Cardiac muscle cell (in vitro differentiated cells and primary cell): ENCODE data around the gene GID4. TPM values are rescaled to one million over a fixed set of nuclear protein-coding genes. Genes with fewer than 3 reads are reported as not detected.
A peak's percentile ranks its signal among the peaks of the same experiment; 100 is the strongest.

Experiments used
- DNase-seq, 2 donors: peaks; one replicate each; pipeline versions ENCODE4 v3.0.0 to v3.0.0-alpha.2; 2010 to 2017; ENCODE audit warnings: low read depth in 1 of 2, low spot score in 1 of 2
- H3K27ac ChIP-seq: fragments of 200-600 bp; sonication (generic); 2 replicates; pipeline ENCODE4 v1.5.1; 2016
- H3K27me3 ChIP-seq: fragments of 200-600 bp; sonication (generic); 2 replicates; pipeline ENCODE4 v1.6.0; 2016; ENCODE audit warnings: control low read depth
- H3K36me3 ChIP-seq: fragments of 200-600 bp; sonication (generic); 2 replicates; pipeline ENCODE4 v1.5.1; 2016; ENCODE audit warnings: control low read depth
- H3K4me1 ChIP-seq: fragments of 200-600 bp; sonication (generic); 2 replicates; pipeline ENCODE4 v1.8.1; 2017; ENCODE audit warnings: low read depth, mild to moderate bottlenecking, mixed run types
- H3K4me3 ChIP-seq: fragments of 200-600 bp; sonication (generic); 2 replicates; pipeline ENCODE4 v1.5.1; 2016; ENCODE audit warnings: mild to moderate bottlenecking
- H3K9me3 ChIP-seq: fragments of 200-600 bp; sonication (generic); 2 replicates; pipeline ENCODE4 v1.5.1; 2017; ENCODE audit warnings: low read depth, mild to moderate bottlenecking, control low read depth
- CTCF ChIP-seq: IDR thresholded peaks from 2 replicates; pipeline ENCODE4 v1.5.1; 2012; ENCODE audit warnings: low read depth, mild to moderate bottlenecking, low read length
- polyA plus RNA-seq: library from polyadenylated mRNA; unstranded; fragments of >200 nt; fragmentation: Nextera tagmentation; extraction: Ambion mirVana; gene quantifications from 2 replicates; pipeline ENCODE4 v1.2.1, GENCODE V29; 2016
- total RNA-seq: library from RNA; depleted of rRNA; stranded (reverse); fragments of >200 nt; gene quantifications from 2 replicates; pipeline ENCODE4 v1.2.3, GENCODE V29; 2016

The GID4 gene
- total and polyA plus RNA-seq, 2 experiments from 2014 or later = 9.8 to 9.9 TPM

GRCh38 chr17:18089613-18090012 lies 50.4 kb downstream of the GID4 start:
- no peak overlapping the region for H3K4me3 ChIP-seq
- no peak overlapping the region for H3K27ac ChIP-seq
- H3K9me3 ChIP-seq = no peaks in the 10 kb centered on the region
- DNase-seq = no peak
- no peak for TF ChIP-seq CTCF
- peaks cover 3% of the 10 kb centered on the region for H3K4me1 ChIP-seq
- no peaks in the 10 kb centered on the region for H3K36me3 ChIP-seq
- H3K27me3 ChIP-seq = no peaks in the 10 kb centered on the region

GRCh38 chr17:18093616-18094408 lies 54.6 kb downstream of the GID4 start:
- DNase-seq = peak; percentile 47 to 87

GRCh38 chr17:18094409-18094807 lies 55.2 kb downstream of the GID4 start:
- TF ChIP-seq CTCF = no peak
- no peaks in the 10 kb centered on the region for H3K9me3 ChIP-seq
- H3K27ac ChIP-seq = no peak overlapping the region
- DNase-seq = no peak
- no peaks in the 10 kb centered on the region for H3K4me1 ChIP-seq
- H3K4me3 ChIP-seq = no peak overlapping the region
- H3K36me3 ChIP-seq = peaks cover 4% of the 10 kb centered on the region
- H3K27me3 ChIP-seq = no peaks in the 10 kb centered on the region

More at GRCh38 chr17:18093616-18094408, 54.6 kb downstream of the GID4 start:
- H3K36me3 ChIP-seq = no peaks in the 10 kb centered on the region
- TF ChIP-seq CTCF = peak; percentile 66
- H3K4me3 ChIP-seq = no peak overlapping the region
- no peak overlapping the region for H3K27ac ChIP-seq
- H3K4me1 ChIP-seq = no peaks in the 10 kb centered on the region
- H3K27me3 ChIP-seq = no peaks in the 10 kb centered on the region
- H3K9me3 ChIP-seq = no peaks in the 10 kb centered on the region

GRCh38 chr17:18099516-18099915 lies 60.3 kb downstream of the GID4 start:
- Histone ChIP-seq H3K9me3 (no peaks in the 10 kb centered on the region), H3K4me1 (no peaks in the 10 kb centered on the region), H3K4me3 (no peak overlapping the region), H3K36me3 (peaks cover 12% of the 10 kb centered on the region), H3K27ac (no peak overlapping the region), H3K27me3 (no peaks in the 10 kb centered on the region)
- DNase-seq = no peak
- no peak for TF ChIP-seq CTCF

DNA sequence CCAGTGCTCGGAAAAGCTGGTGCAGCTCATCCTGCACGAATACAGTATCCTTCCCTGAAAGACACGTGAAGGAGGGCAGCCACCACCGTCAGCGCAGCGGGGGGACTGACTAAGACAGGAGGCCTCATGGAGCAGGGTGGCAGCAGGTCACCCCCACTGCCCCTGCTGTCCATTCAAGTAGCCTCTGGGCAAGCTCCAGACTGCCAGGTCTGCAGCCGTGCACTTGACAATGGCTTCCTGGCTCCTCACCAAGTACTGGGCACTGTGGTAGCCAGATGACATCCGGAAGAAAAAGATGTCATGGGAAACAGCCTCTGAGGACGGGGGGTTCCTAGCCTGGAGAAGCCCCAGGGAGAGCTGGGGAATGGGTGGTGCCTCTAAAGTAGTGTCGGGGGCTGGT lies 61.4 kb downstream of the GID4 start:
- no peak for TF ChIP-seq CTCF
- Histone ChIP-seq H3K9me3 (no peaks in the 10 kb centered on the region), H3K27me3 (no peaks in the 10 kb centered on the region), H3K36me3 (peaks cover 14% of the 10 kb centered on the region), H3K4me3 (no peak overlapping the region), H3K27ac (no peak overlapping the region), H3K4me1 (no peaks in the 10 kb centered on the region)
- DNase-seq = no peak
